OCI-LY7 (cell line): ENCODE data around the gene PPM1N.
A peak's percentile ranks its signal among the peaks of the same experiment; 100 is the strongest.

Source experiments
- EZH2phosphoT487 ChIP-seq: fragments of 200-600 bp; sonication (generic); IDR thresholded peaks from 2 replicates; pipeline ENCODE4 v1.6.1; 2018; ENCODE audit warnings: low read depth, borderline replicate concordance, mild to moderate bottlenecking, mixed run types, antibody characterized with exemption, low read length, moderate library complexity, mixed read lengths
- TF ChIP-seq, protein P1 (sequence below): fragments of 200-600 bp; sonication (generic); conservative IDR thresholded peaks from 2 replicates; pipeline ENCODE4 v1.5.1; 2014; ENCODE audit warnings: mild to moderate bottlenecking, antibody characterized with exemption, low read length, moderate library complexity, mixed read lengths

- TF ChIP-seq, protein P1, sequence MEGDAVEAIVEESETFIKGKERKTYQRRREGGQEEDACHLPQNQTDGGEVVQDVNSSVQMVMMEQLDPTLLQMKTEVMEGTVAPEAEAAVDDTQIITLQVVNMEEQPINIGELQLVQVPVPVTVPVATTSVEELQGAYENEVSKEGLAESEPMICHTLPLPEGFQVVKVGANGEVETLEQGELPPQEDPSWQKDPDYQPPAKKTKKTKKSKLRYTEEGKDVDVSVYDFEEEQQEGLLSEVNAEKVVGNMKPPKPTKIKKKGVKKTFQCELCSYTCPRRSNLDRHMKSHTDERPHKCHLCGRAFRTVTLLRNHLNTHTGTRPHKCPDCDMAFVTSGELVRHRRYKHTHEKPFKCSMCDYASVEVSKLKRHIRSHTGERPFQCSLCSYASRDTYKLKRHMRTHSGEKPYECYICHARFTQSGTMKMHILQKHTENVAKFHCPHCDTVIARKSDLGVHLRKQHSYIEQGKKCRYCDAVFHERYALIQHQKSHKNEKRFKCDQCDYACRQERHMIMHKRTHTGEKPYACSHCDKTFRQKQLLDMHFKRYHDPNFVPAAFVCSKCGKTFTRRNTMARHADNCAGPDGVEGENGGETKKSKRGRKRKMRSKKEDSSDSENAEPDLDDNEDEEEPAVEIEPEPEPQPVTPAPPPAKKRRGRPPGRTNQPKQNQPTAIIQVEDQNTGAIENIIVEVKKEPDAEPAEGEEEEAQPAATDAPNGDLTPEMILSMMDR: peak; percentile 98
- no peak for TF ChIP-seq EZH2phosphoT487
Measured at GRCh38 chr19:45523642-45524256, 25.5 kb downstream of the PPM1N start.
